Measurements from ENCODE around the gene KIAA1671. TPM values are rescaled to one million over a fixed set of nuclear protein-coding genes. Genes with fewer than 3 reads are reported as not detected.

Gene KIAA1671
- total RNA-seq, 4 donors from 2014 or later: 7.3 to 15.1 (median 10.2) TPM

DNA sequence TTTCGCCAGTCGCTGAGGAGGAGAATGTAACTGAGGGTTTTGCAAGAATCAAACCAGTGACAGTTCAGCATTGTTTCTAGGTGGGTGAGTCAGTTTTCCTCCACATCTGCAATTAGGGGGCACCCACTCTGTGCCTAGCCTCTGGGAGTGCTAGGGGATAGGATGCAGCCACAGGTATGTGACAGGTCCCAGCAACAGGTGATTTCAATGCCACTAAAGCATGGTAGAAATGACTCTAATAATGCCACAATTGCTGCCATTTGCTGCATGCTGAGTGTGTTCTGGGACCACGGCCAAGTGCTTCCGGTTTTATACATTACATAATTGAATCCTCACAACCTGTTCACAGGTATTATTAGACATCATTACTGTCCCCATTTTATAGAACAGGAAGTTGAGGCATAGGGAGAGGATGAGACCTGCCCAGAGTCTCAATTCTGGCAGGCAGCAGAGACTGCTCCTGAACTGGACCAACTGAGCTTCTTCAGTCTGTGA lies 267.5 kb downstream of the KIAA1671 start:
- TF ChIP-seq, protein P1, sequence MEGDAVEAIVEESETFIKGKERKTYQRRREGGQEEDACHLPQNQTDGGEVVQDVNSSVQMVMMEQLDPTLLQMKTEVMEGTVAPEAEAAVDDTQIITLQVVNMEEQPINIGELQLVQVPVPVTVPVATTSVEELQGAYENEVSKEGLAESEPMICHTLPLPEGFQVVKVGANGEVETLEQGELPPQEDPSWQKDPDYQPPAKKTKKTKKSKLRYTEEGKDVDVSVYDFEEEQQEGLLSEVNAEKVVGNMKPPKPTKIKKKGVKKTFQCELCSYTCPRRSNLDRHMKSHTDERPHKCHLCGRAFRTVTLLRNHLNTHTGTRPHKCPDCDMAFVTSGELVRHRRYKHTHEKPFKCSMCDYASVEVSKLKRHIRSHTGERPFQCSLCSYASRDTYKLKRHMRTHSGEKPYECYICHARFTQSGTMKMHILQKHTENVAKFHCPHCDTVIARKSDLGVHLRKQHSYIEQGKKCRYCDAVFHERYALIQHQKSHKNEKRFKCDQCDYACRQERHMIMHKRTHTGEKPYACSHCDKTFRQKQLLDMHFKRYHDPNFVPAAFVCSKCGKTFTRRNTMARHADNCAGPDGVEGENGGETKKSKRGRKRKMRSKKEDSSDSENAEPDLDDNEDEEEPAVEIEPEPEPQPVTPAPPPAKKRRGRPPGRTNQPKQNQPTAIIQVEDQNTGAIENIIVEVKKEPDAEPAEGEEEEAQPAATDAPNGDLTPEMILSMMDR (IDR thresholded peaks at IDR 0.05; ENCODE audit: low read depth): no peak

DNA sequence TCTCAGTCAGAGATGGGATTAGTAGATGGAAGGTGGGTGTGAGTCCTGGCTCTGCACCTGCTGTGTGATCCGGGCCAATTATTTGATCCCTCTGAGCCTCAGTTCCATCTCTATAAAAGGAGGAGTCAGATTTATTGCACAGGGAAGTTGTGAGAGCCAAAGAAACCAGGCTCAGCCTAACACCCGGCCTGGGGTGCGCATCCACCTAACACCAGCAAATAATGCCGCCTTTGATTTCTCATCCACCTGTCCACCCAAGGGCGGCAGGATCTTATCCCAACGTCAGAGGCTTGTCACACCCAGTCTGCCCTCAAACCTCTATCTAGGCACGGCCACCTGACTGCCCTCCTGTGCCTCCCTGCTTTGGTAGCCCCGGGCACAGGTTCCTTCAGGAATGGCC lies 269.3 kb downstream of the KIAA1671 start:
- TF ChIP-seq, protein P1 (IDR thresholded peaks at IDR 0.05; ENCODE audit: low read depth): no peak

DNA sequence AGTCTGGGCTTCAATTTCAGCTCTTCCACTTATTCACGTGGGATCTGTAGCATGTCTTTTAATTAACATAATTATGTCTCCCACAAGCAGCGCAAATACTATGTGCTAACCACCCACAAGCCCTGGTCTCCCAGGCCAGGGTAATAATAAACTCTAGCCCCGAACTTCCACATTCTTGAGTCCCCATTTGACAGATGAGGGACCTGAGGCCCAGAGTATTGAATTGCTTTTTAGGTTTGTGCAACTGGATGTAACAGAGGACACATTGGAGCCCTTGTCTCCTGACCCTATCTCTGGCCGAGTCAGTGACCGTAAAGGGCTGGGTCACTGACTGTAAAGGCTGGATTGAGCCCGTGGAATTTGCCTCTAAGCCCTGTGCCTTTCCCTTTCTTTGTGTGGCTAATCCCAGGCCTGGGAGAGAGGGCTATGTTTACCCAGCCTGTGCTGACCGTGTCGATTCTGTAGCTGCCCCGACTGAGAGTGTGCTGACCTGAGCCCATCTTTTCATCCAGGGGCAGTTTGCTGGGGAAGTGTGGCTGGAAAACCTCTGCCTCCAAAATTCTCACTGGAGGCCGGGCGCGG lies 270.8 kb downstream of the KIAA1671 start:
- TF ChIP-seq, protein P1 (IDR thresholded peaks at IDR 0.05; ENCODE audit: low read depth): no peak

DNA sequence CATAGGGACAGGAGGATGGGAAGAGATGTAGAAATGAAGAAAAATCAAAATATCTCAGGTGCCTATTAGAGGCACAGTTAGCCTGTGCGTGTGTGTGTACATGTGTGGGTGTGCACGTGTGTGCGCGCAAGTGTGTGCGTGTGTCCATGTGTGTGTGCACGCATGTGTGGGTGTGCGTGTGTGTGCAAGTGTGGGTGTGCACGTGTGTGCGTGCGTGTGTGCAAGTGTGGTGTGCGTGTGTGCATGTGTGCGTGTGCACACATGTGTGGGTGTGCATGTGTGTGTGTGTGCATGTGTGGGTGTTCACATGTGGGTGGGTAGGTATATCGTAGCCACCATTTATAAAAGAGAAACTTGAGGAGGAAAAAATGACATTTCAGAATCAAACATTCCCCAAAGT lies 276.3 kb downstream of the KIAA1671 start:
- TF ChIP-seq, protein P1 (IDR thresholded peaks at IDR 0.05; ENCODE audit: low read depth): no peak

DNA sequence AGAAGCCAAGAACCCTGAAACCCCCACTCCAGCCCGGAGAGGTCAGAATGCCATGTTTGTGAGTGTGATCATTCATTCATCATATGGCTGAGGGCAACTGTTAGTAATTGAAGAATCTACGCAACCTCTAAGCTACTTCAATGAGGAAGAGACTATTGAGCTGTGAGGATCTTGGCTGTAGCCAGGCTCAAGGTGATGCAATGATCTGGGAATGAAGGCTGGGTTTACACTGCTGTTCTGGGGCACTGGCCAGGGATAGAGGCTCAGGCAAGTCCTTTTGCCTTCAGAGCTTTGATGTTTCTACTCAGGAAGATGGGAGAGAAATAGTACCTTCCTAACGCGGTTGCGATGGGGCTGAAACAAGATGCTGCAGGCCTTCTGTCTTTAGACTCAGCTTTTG lies 279.8 kb downstream of the KIAA1671 start:
- TF ChIP-seq, protein P1 (IDR thresholded peaks at IDR 0.05; ENCODE audit: low read depth): no peak

DNA sequence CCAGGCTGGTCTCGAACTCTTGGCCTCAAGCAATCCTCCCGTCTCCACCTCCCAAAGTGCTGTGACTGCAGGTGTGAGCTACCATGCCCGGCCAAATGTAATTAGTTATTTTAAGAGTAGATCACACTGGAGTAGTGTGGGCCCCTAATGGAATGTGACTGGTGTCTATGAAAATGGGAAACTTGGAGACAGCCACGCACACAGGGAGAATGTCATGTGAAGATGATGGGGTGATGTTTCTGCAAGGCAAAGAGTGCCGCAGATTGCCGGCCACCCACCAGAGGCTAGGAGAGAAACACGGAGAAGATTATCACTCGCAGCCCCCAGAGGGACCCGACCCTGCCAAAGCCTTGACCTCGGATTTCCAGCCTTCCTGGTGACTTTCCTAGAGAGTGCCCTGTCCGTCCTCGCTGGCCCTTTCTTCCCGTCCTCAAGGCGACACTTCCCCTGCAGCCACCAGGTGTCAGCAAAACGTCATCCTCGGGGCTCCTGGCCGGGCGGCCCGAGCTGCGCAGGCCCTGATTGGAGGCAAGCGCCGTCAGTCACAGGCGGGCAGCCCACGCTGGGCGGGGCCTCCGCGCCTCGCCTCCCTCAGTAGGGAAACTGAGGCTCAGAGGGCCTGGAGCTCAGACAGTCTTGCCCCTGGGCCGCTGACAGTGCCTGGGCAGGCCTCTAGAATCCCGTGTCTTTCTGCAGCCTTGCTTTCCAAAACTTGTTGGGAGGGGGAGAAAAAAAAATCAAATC lies 283.2 kb downstream of the KIAA1671 start:
- TF ChIP-seq, protein P1 (IDR thresholded peaks at IDR 0.05; ENCODE audit: low read depth): no peak

DNA sequence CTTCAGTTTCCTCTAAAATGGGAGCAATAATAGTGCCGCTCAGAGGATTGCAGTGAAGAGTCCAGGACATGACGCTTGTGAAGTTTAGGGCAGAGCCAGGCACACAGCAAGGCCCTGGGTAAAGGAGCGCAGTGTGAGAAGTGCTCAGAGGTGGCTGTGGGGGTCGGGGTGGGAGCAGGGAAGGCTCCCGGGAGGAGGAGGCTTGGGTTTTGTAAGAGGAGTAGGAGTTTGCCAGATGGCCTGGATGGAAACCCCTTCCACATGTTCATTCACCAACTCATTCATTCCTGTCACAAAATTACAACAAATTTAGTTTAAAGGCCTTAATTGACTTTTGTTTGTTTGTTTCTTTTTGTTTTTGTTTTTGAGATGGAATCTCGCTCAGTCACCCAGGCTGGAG lies 283.9 kb downstream of the KIAA1671 start:
- TF ChIP-seq, protein P1 (IDR thresholded peaks at IDR 0.05; ENCODE audit: low read depth): no peak

Data from subcutaneous adipose tissue (tissue), 4 donors.